Measurements from ENCODE around the gene SLC5A3.

GRCh38 chr21:34027721-34028461, 45.5 kb upstream of the SLC5A3 start:
- no peak for TF ChIP-seq GABPA (IDR thresholded peaks at IDR 0.05; ENCODE audit: borderline replicate concordance, insufficient read depth, low read length)
- TF ChIP-seq YY1 (IDR thresholded peaks at IDR 0.05; ENCODE audit: low read depth, low read length), result no peak
- no peak for TF ChIP-seq CTCF (IDR thresholded peaks at IDR 0.05; ENCODE audit: control extremely low read depth in 1 of 3, insufficient read depth in 1 of 3, low read depth in 1 of 3, low read length in 3 of 3)
- no peak for TF ChIP-seq JUN (IDR thresholded peaks at IDR 0.05; ENCODE audit: low read depth, low read length)
- no peak for TF ChIP-seq KDM1A (IDR thresholded peaks at IDR 0.05; ENCODE audit: borderline replicate concordance, low read length)
- TF ChIP-seq POLR2AphosphoS5 (IDR thresholded peaks at IDR 0.05; ENCODE audit: low read depth, low read length), result no peak
- no peak for TF ChIP-seq TCF12 (IDR thresholded peaks at IDR 0.05; ENCODE audit: low read depth, low read length)
- TF ChIP-seq ASH2L (IDR thresholded peaks at IDR 0.05; ENCODE audit: low read length), result no peak
- TF ChIP-seq HDAC6 (IDR thresholded peaks at IDR 0.05; ENCODE audit: low read depth, low read length), result no peak
- no peak for TF ChIP-seq POLR2A (IDR thresholded peaks at IDR 0.05; ENCODE audit: control extremely low read depth in 1 of 2, low read depth in 2 of 2, low read length in 2 of 2)
- TF ChIP-seq TEAD4 (IDR thresholded peaks at IDR 0.05; ENCODE audit: low read depth, low read length), result no peak
- no peak for TF ChIP-seq EP300 (IDR thresholded peaks at IDR 0.05; ENCODE audit: borderline replicate concordance in 1 of 2, low read depth in 2 of 2, low read length in 2 of 2)
- no peak for TF ChIP-seq SUZ12 (IDR thresholded peaks at IDR 0.05; ENCODE audit: low read length)
- no peak for TF ChIP-seq EZH2 (IDR thresholded peaks at IDR 0.05; ENCODE audit: low read depth, low read length, severe bottlenecking)
